Hepatocyte (in vitro differentiated cells): ENCODE data around the gene PLEKHG4B.
"Not testable (repeated sequence)": the region's sequence is repeated elsewhere in the genome, so short reads cannot be mapped to it uniquely, and the experiment has no call there.

Experiments
- EZH2 ChIP-seq: fragments of 200-600 bp; sonication (generic); IDR thresholded peaks from 2 replicates; pipeline ENCODE4 v1.6.1; 2016; ENCODE audit warnings: antibody characterized with exemption, mild to moderate bottlenecking, borderline replicate concordance
- TF ChIP-seq, protein P1 (sequence below): fragments of 200-600 bp; sonication (generic); IDR thresholded peaks from 2 replicates; pipeline ENCODE4 v1.5.1; 2016; ENCODE audit warnings: antibody characterized with exemption, mild to moderate bottlenecking; ENCODE audit not compliant: poor library complexity

DNA sequence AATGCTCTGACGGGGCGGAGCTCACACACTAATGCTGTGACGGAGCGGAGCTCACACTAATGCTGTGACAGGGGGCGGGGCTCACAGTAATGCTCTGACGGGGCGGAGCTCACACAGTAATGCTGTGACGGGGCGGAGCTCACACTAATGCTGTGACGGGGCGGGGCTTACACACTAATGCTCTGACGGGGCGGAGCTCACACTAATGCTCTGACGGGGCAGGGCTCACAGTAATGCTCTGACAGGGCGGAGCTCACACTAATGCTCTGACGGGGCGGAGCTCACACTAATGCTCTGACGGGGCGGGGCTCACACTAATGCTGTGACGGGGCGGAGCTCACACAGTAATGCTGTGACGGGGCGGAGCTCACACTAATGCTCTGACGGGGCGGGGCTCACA is 72.8 kb downstream of the PLEKHG4B start:
- TF ChIP-seq, protein P1, sequence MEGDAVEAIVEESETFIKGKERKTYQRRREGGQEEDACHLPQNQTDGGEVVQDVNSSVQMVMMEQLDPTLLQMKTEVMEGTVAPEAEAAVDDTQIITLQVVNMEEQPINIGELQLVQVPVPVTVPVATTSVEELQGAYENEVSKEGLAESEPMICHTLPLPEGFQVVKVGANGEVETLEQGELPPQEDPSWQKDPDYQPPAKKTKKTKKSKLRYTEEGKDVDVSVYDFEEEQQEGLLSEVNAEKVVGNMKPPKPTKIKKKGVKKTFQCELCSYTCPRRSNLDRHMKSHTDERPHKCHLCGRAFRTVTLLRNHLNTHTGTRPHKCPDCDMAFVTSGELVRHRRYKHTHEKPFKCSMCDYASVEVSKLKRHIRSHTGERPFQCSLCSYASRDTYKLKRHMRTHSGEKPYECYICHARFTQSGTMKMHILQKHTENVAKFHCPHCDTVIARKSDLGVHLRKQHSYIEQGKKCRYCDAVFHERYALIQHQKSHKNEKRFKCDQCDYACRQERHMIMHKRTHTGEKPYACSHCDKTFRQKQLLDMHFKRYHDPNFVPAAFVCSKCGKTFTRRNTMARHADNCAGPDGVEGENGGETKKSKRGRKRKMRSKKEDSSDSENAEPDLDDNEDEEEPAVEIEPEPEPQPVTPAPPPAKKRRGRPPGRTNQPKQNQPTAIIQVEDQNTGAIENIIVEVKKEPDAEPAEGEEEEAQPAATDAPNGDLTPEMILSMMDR = not testable (repeated sequence)
- not testable (repeated sequence) for TF ChIP-seq EZH2
